ENCODE measurements around the gene ARPC1A. TPM values are rescaled to one million over a fixed set of nuclear protein-coding genes. Genes with fewer than 3 reads are reported as not detected.
"Not testable (repeated sequence)": the region's sequence is repeated elsewhere in the genome, so short reads cannot be mapped to it uniquely, and the experiment has no call there.

Gene ARPC1A
- total RNA-seq, 4 donors from 2014 or later, result 120 to 183 (median 147) TPM

- H3K27ac ChIP-seq, result no peak overlapping the region
- peaks cover 21 to 28% of the 10 kb centered on the region in 2 donors for H3K36me3 ChIP-seq
- 92 to 98% methylated on average over 11 to 13 of the region's 13 CpGs for WGBS, 2 donors
- TF ChIP-seq CTCF (IDR thresholded peaks at IDR 0.05) (no peak), POLR2A (IDR thresholded peaks at IDR 0.05) (no peak)
- no peaks in the 10 kb centered on the region for H3K9me3 ChIP-seq
- peaks cover 0 to 26% of the 10 kb centered on the region in 2 donors for H3K4me1 ChIP-seq
- intact Hi-C loops (cut with DNase I), result no loop called here
- H3K27me3 ChIP-seq, result no peaks in the 10 kb centered on the region
- H3K4me3 ChIP-seq (replicated peaks in 1 of 3), result no peak overlapping the region
- DNase-seq, result no peak
Measured at GRCh38 chr7:99383791-99384370, 58.2 kb downstream of the ARPC1A start.

GRCh38 chr7:99384523-99384922, 58.8 kb downstream of the ARPC1A start:
- WGBS, 2 donors, result 94 to 96% methylated on average over 3 to 4 of the region's 4 CpGs
- intact Hi-C loops (cut with DNase I), result no loop called here
- Histone ChIP-seq H3K9me3 (no peaks in the 10 kb centered on the region), H3K4me3 (replicated peaks in 1 of 3) (no peak overlapping the region), H3K27me3 (no peaks in the 10 kb centered on the region), H3K36me3 (peaks cover 24 to 34% of the 10 kb centered on the region in 2 donors), H3K27ac (no peak overlapping the region), H3K4me1 (peaks cover 0 to 20% of the 10 kb centered on the region in 2 donors)
- TF ChIP-seq CTCF (IDR thresholded peaks at IDR 0.05) (no peak), POLR2A (IDR thresholded peaks at IDR 0.05) (no peak)
- no peak for DNase-seq

GRCh38 chr7:99385564-99385963, 59.9 kb downstream of the ARPC1A start:
- Histone ChIP-seq H3K36me3 (peaks cover 32 to 44% of the 10 kb centered on the region in 2 donors), H3K27ac (no peak overlapping the region), H3K27me3 (no peaks in the 10 kb centered on the region), H3K9me3 (no peaks in the 10 kb centered on the region), H3K4me1 (peaks cover 0 to 11% of the 10 kb centered on the region in 2 donors), H3K4me3 (replicated peaks in 1 of 3) (no peak overlapping the region)
- TF ChIP-seq CTCF (IDR thresholded peaks at IDR 0.05) (no peak), POLR2A (IDR thresholded peaks at IDR 0.05) (no peak)
- 83 to 100% methylated on average over 2 of the region's 8 CpGs for WGBS, 2 donors
- intact Hi-C loops (cut with DNase I), result no loop called here
- DNase-seq, result no peak

GRCh38 chr7:99386584-99387238, 61.0 kb downstream of the ARPC1A start:
- Histone ChIP-seq H3K4me3 (replicated peaks in 1 of 3) (no peak overlapping the region), H3K9me3 (no peaks in the 10 kb centered on the region), H3K27ac (no peak overlapping the region), H3K4me1 (peaks cover 0 to under 1% of the 10 kb centered on the region in 2 donors), H3K36me3 (peaks cover 42 to 52% of the 10 kb centered on the region in 2 donors), H3K27me3 (no peaks in the 10 kb centered on the region)
- intact Hi-C loops (cut with DNase I), result no loop called here
- DNase-seq, result no peak
- WGBS, 2 donors, result 92 to 93% methylated on average over 5 to 9 of the region's 9 CpGs
- no peak for TF ChIP-seq POLR2A (IDR thresholded peaks at IDR 0.05)
- TF ChIP-seq CTCF (IDR thresholded peaks at IDR 0.05), result no peak

- H3K4me3 ChIP-seq (replicated peaks in 1 of 3); H3K27ac ChIP-seq; intact Hi-C loops (cut with DNase I); H3K4me1 ChIP-seq; DNase-seq; H3K9me3 ChIP-seq; H3K27me3 ChIP-seq: not testable (repeated sequence)
- 92 to 95% methylated on average over 14 of the region's 14 CpGs for WGBS, 2 donors
- H3K36me3 ChIP-seq, result peaks cover 42 to 52% of the 10 kb centered on the region in 2 donors
Measured at GRCh38 chr7:99387239-99387635, 61.5 kb downstream of the ARPC1A start.
